Endothelial cell of umbilical vein (primary cell): ENCODE results near the gene HVCN1. TPM values are rescaled to one million over a fixed set of nuclear protein-coding genes. Genes with fewer than 3 reads are reported as not detected.

Experiments
- Bru-seq: library from RNA; stranded (reverse); fragments of 400-500 nt; gene quantifications from one replicate; lab custom pipeline; 2021; lab: Mats Ljungman, UMichigan
- BruChase-seq, 2 experiments: library from RNA; stranded (reverse); fragments of 400-500 nt; gene quantifications; one replicate each; lab custom pipeline; 2021; lab: Mats Ljungman, UMichigan
- BruUV-seq: library from RNA; stranded (reverse); fragments of 400-500 nt; replicated peaks from 2 replicates; lab custom pipeline; 2021; lab: Mats Ljungman, UMichigan
- CTCF ChIA-PET: fragments of 300-600, 350-600 bp; sonication (Branson Sonifier 250); formaldehyde crosslinking; loops from one replicate; lab custom pipeline; 2021; ENCODE audit warnings: antibody characterized with exemption, inconsistent platforms; lab: Charles Lee
- POLR2A ChIA-PET: fragments of 300-600, 350-600 bp; sonication (Branson Sonifier 250); formaldehyde crosslinking; loops from one replicate; lab custom pipeline; 2021; ENCODE audit warnings: antibody characterized with exemption, inconsistent platforms; lab: Charles Lee
- DNase-seq: peaks from one replicate; pipeline ENCODE4 v3.0.0-alpha.2; 2011; ENCODE audit warnings: low read depth, low spot score
- FAIRE-seq: peaks from 2 replicates; lab custom pipeline; 2011; peaks lifted over from hg19 to GRCh38; lab: Jason Lieb, UNC
- H2AFZ ChIP-seq: 2 replicates; pipeline ENCODE4 v1.6.0; 2012; ENCODE audit warnings: low read depth, low read length, control low read depth, inconsistent platforms
- H3K27ac ChIP-seq: 2 replicates; pipeline ENCODE4 v1.5.1; 2011; ENCODE audit warnings: low read depth, mild to moderate bottlenecking, control low read depth, low read length, moderate library complexity; ENCODE audit not compliant: insufficient read depth
- H3K27me3 ChIP-seq, 2 experiments: 2 replicates each; pipeline versions ENCODE4 v1.6.0 to v1.6.1; 2011; ENCODE audit warnings: low read length in 2 of 2, mixed read lengths in 1 of 2; ENCODE audit not compliant: control insufficient read depth in 2 of 2, insufficient read depth in 2 of 2
- H3K36me3 ChIP-seq, 2 experiments: 2 replicates in 1 of 2; 3 replicates in 1 of 2; pipeline ENCODE4 v1.5.1; 2011; ENCODE audit warnings: low read length in 2 of 2, mild to moderate bottlenecking in 1 of 2, moderate library complexity in 1 of 2; ENCODE audit not compliant: control insufficient read depth in 2 of 2, insufficient read depth in 2 of 2; ENCODE audit errors: extremely low read depth in 1 of 2
- H3K4me1 ChIP-seq: 3 replicates; pipeline ENCODE4 v1.5.1; 2011; ENCODE audit warnings: mild to moderate bottlenecking, low read length; ENCODE audit not compliant: control insufficient read depth, insufficient read depth; ENCODE audit errors: extremely low read depth
- H3K4me2 ChIP-seq: 2 replicates; pipeline ENCODE4 v1.6.1; 2011; ENCODE audit warnings: low read length, control low read depth, mixed read lengths; ENCODE audit not compliant: insufficient read depth
- H3K4me3 ChIP-seq, 3 experiments: fragments of 200-600 bp in 1 of 3; sonication (generic), shearing (Covaris generic) in 1 of 3; replicated peaks in 1 of 3; 2 replicates each; pipeline ENCODE4 v1.5.1; 2011 to 2016; ENCODE audit warnings: control low read depth in 3 of 3, low read length in 3 of 3, mild to moderate bottlenecking in 2 of 3, inconsistent platforms in 1 of 3, low read depth in 1 of 3, moderate library complexity in 1 of 3; ENCODE audit not compliant: insufficient read depth in 1 of 3
- H3K79me2 ChIP-seq: 2 replicates; pipeline ENCODE4 v1.6.0; 2012; ENCODE audit warnings: low read length, inconsistent platforms; ENCODE audit not compliant: control insufficient read depth, insufficient read depth
- H3K9ac ChIP-seq: replicated peaks from 2 replicates; pipeline ENCODE3; 2011; ENCODE audit warnings: low read length, control low read depth; ENCODE audit not compliant: insufficient read depth; ENCODE audit errors: extremely low read depth
- H3K9me1 ChIP-seq: replicated peaks from 3 replicates; pipeline ENCODE4 v1.6.0; 2011; ENCODE audit warnings: mild to moderate bottlenecking, low read length; ENCODE audit not compliant: control insufficient read depth, insufficient read depth; ENCODE audit errors: extremely low read depth
- H3K9me3 ChIP-seq: replicated peaks from 2 replicates; pipeline ENCODE4 v1.5.1; 2012; ENCODE audit warnings: low read length, inconsistent platforms; ENCODE audit not compliant: control insufficient read depth, insufficient read depth
- H4K20me1 ChIP-seq: replicated peaks from 2 replicates; pipeline ENCODE3; 2011; ENCODE audit warnings: mild to moderate bottlenecking, low read length; ENCODE audit not compliant: control insufficient read depth, insufficient read depth; ENCODE audit errors: extremely low read depth
- EZH2 ChIP-seq: IDR thresholded peaks from 2 replicates; pipeline ENCODE4 v1.6.1; 2012; ENCODE audit warnings: borderline replicate concordance, low read depth, mild to moderate bottlenecking, moderate library complexity, low read length, inconsistent platforms; ENCODE audit not compliant: severe bottlenecking
- FOS ChIP-seq: IDR thresholded peaks from 2 replicates; pipeline ENCODE4 v1.6.1; 2011; ENCODE audit warnings: mild to moderate bottlenecking, low read length, moderate library complexity, borderline replicate concordance; ENCODE audit not compliant: insufficient read depth
- GATA2 ChIP-seq: IDR thresholded peaks from 2 replicates; pipeline ENCODE4 v1.7.0; 2011; ENCODE audit warnings: low read depth, mild to moderate bottlenecking, moderate library complexity, mixed read lengths, low read length; ENCODE audit not compliant: insufficient read length, insufficient read depth
- JUN ChIP-seq: IDR thresholded peaks from 2 replicates; pipeline ENCODE4 v1.6.1; 2011; ENCODE audit warnings: borderline replicate concordance, low read depth; ENCODE audit not compliant: insufficient read length, insufficient read depth
- MYC ChIP-seq: IDR thresholded peaks from one replicate; pipeline ENCODE4 v1.6.1; 2011; ENCODE audit warnings: mild to moderate bottlenecking, low read depth, low read length
- POLR2A ChIP-seq: IDR thresholded peaks from 2 replicates; pipeline ENCODE4 v1.6.1; 2012; ENCODE audit warnings: low read depth, mild to moderate bottlenecking, control low read depth, low read length
- POLR2AphosphoS5 ChIP-seq: IDR thresholded peaks from 2 replicates; pipeline ENCODE4 v1.6.1; 2012; ENCODE audit warnings: low read depth, mild to moderate bottlenecking, control low read depth, low read length, moderate library complexity; ENCODE audit not compliant: insufficient read depth
- dilution Hi-C: fragments of 300-500 bp; cut with MboI; formaldehyde crosslinking; loops from one replicate; pipeline ENCODE4 v1.15.0; 2019; ENCODE audit warnings: low sequenced_read_pairs; ENCODE audit not compliant: extremely low pct_ligation_motif_present
- intact Hi-C: fragments of 100-400 bp; cut with micrococcal nuclease; formaldehyde crosslinking; loops from one replicate; pipeline ENCODE4 v1.10.0; 2022
- long read RNA-seq: library from polyadenylated mRNA; stranded (forward); transcript quantifications from one replicate; pipeline ENCODE4 v2.0.0, GENCODE V29; 2021
- polyA minus RNA-seq, 3 experiments: library from RNA; depleted of rRNA, polyadenylated mRNA; stranded (reverse); fragments of >200 nt; gene quantifications; 1 replicate in 1 of 3; 2 replicates in 2 of 3; pipeline ENCODE4 v1.2.3, GENCODE V29; 2011
- polyA plus RNA-seq, 4 experiments: library from polyadenylated mRNA; depleted of rRNA in 3 of 4; stranded (reverse) in 3 of 4; unstranded in 1 of 4; fragments of >200 nt; gene quantifications; 2 replicates each; pipeline versions ENCODE4 v1.2.1 to v1.2.3, GENCODE V29; 2011 to 2012; ENCODE audit warnings: missing spikeins in 1 of 4
- total RNA-seq: library from RNA; stranded (reverse); gene quantifications from 2 replicates; pipeline ENCODE4 v1.2.3, GENCODE V29; 2021
- TF ChIP-seq, protein P1 (sequence below): IDR thresholded peaks from 2 replicates; pipeline ENCODE4 v1.6.1; 2011; ENCODE audit not compliant: insufficient read depth, insufficient read length
- TF ChIP-seq, protein P2 (sequence below), 2 donors: IDR thresholded peaks; 1 replicate in 1 of 2; 2 replicates in 1 of 2; pipeline ENCODE4 v1.5.1; 2011; ENCODE audit warnings: low read length in 2 of 2, mild to moderate bottlenecking in 2 of 2, moderate library complexity in 2 of 2, control low read depth in 1 of 2, inconsistent platforms in 1 of 2, low read depth in 1 of 2; ENCODE audit not compliant: insufficient read depth in 1 of 2; ENCODE audit errors: extremely low read depth in 1 of 2

HVCN1 gene, protein sequence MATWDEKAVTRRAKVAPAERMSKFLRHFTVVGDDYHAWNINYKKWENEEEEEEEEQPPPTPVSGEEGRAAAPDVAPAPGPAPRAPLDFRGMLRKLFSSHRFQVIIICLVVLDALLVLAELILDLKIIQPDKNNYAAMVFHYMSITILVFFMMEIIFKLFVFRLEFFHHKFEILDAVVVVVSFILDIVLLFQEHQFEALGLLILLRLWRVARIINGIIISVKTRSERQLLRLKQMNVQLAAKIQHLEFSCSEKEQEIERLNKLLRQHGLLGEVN
- total RNA-seq (3.7 and 4.8 TPM in 2 replicates), polyA plus RNA-seq (6.3 and 8.4 TPM in 2 replicates), polyA minus RNA-seq (3.8 and 6.5 TPM in 2 replicates), Bru-seq, nascent RNA (percentile 33 among the genes with signal in this experiment), BruChase-seq, experiment 1, labeled RNA remaining after a 6-hour chase (percentile 29 among the genes with signal in this experiment), BruChase-seq, experiment 2, labeled RNA remaining after a 2-hour chase (percentile 26 among the genes with signal in this experiment)
- polyA plus RNA-seq (2011; cell fraction: cytosol; rRNA removed): 6.0 and 6.9 TPM in 2 replicates
- 2.8 and 3.5 TPM in 2 replicates for polyA plus RNA-seq (2011; cell fraction: nucleus; rRNA removed)
- polyA plus RNA-seq (2012): 4.6 and 6.8 TPM in 2 replicates
- not detected for polyA minus RNA-seq (2011; cell fraction: cytosol; rRNA and poly(A)+ RNA removed)
- 1.5 and 1.7 TPM in 2 replicates for polyA minus RNA-seq (2011; cell fraction: nucleus; rRNA and poly(A)+ RNA removed)
- long read RNA-seq, partial matches to known transcripts: 0 of 10 reads
- long read RNA-seq, other reads (novel, unspliced or antisense): 8 of 10 reads

DNA sequence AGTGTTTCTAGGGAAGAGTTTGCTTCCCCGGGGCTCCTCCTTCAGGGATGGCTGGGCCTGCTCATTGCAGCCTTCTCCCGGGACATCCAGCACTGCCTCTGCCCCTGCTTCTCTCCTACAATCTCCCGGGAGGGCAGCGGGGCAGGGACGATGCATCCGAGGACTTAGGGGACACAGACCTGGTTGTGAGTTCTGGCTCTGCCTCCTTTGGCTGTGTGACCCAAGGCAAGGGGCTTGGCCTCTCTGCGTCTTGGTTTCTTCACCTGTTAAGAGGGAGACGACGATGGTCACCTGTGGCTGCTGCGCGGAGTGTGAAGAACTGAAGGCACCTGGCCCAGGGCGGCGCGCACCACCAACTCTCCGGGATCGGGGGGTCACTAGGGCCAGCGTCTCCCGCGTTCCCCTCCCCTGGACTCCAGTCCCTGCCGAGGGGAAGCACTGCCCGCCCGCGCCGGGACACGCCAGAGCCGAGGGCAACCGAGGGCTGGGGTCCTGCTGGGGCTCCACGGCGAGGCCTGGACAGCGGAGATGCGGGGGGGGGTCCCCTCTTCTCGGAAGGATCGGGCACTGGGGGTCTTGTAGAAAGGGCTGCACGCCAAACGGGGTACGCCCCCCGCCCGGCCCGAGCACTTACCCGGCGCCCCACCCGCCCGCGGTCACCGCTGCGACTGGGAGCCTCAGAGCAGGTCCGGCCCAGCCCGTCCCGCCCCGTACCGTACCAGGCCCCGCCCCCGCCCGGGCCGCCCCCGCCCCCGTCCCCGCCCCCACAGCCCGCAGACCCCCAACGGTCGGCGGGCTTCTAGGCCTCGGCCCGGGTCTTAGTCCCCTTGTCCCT, at the start of gene HVCN1:
Gene HVCN1 (minus strand): TSS at position 670 of the 835 bp plus-strand sequence. CDS start 5,870 bp downstream, outside the sequence.
- H3K4me3 ChIP-seq: peak within 1 kb of the TSS; percentile 45 to 62 (median 53)
- peak within 1 kb of the TSS; percentile 75 for H3K4me2 ChIP-seq
- no peaks in the 10 kb centered on the region for H3K79me2 ChIP-seq
- H3K27ac ChIP-seq: no peak within 1 kb of the TSS
- peaks cover 10% of the 10 kb centered on the region for H3K4me1 ChIP-seq
- peak within 1 kb of the TSS; percentile 100 for H2AFZ ChIP-seq
- no peak for FAIRE-seq
- no peaks in the 10 kb centered on the region for H3K9me3 ChIP-seq
- peak; percentile 21 for DNase-seq
- intact Hi-C loops: loop anchor here (1.0 kb wide), 1 partner anchor 10 kb away; no protein-coding TSS in a partner anchor
- no peaks in the 10 kb centered on the region for H3K36me3 ChIP-seq
- peak within 1 kb of the TSS; percentile 55 for H3K9ac ChIP-seq
- CTCF ChIA-PET: no interaction called here
- POLR2A ChIA-PET: no interaction called here
- dilution Hi-C loops: no loop called here
- TF ChIP-seq, protein P1, sequence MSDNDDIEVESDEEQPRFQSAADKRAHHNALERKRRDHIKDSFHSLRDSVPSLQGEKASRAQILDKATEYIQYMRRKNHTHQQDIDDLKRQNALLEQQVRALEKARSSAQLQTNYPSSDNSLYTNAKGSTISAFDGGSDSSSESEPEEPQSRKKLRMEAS: no peak
- TF ChIP-seq POLR2A (no peak), GATA2 (no peak), FOS (no peak), JUN (no peak), EZH2 (no peak), MYC (no peak), POLR2AphosphoS5 (no peak)
- TF ChIP-seq, protein P2, sequence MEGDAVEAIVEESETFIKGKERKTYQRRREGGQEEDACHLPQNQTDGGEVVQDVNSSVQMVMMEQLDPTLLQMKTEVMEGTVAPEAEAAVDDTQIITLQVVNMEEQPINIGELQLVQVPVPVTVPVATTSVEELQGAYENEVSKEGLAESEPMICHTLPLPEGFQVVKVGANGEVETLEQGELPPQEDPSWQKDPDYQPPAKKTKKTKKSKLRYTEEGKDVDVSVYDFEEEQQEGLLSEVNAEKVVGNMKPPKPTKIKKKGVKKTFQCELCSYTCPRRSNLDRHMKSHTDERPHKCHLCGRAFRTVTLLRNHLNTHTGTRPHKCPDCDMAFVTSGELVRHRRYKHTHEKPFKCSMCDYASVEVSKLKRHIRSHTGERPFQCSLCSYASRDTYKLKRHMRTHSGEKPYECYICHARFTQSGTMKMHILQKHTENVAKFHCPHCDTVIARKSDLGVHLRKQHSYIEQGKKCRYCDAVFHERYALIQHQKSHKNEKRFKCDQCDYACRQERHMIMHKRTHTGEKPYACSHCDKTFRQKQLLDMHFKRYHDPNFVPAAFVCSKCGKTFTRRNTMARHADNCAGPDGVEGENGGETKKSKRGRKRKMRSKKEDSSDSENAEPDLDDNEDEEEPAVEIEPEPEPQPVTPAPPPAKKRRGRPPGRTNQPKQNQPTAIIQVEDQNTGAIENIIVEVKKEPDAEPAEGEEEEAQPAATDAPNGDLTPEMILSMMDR (IDR thresholded peaks at IDR 0.05; ENCODE audit: extremely low read depth in 1 of 2, insufficient read depth in 1 of 2, low read depth in 1 of 2, low read length in 2 of 2): no peak
- H4K20me1 ChIP-seq: no peaks in the 10 kb centered on the region
- H3K27me3 ChIP-seq: peaks cover 0 to 3% of the 10 kb centered on the region in 2 experiments
- no peaks in the 10 kb centered on the region for H3K9me1 ChIP-seq
- no TSS peak for BruUV-seq
